Upper lobe of left lung (tissue), 4 donors: ENCODE data around the gene C11orf16.
"Not testable (repeated sequence)": the region's sequence is repeated elsewhere in the genome, so short reads cannot be mapped to it uniquely, and the experiment has no call there.

Experiments
- POLR2A ChIP-seq, 4 donors: fragments of 450-650 bp; IDR thresholded peaks; one replicate each; pipeline ENCODE4 v1.5.1; 2016 to 2017; ENCODE audit warnings: antibody characterized with exemption in 4 of 4, mild to moderate bottlenecking in 2 of 4
- POLR2AphosphoS5 ChIP-seq, 2 donors: sonication (generic); formaldehyde crosslinking; IDR thresholded peaks; one replicate each; pipeline ENCODE4 v1.5.1; 2017; ENCODE audit warnings: antibody characterized with exemption in 2 of 2
- TF ChIP-seq, protein P1 (sequence below), 6 experiments: fragments of 450-650 bp in 4 of 6; fragments of 200-600 bp in 2 of 6; sonication (generic) in 2 of 6; IDR thresholded peaks; one replicate each; pipeline ENCODE4 v1.5.1; 2016 to 2019; ENCODE audit warnings: antibody characterized with exemption in 6 of 6

- TF ChIP-seq, protein P1, sequence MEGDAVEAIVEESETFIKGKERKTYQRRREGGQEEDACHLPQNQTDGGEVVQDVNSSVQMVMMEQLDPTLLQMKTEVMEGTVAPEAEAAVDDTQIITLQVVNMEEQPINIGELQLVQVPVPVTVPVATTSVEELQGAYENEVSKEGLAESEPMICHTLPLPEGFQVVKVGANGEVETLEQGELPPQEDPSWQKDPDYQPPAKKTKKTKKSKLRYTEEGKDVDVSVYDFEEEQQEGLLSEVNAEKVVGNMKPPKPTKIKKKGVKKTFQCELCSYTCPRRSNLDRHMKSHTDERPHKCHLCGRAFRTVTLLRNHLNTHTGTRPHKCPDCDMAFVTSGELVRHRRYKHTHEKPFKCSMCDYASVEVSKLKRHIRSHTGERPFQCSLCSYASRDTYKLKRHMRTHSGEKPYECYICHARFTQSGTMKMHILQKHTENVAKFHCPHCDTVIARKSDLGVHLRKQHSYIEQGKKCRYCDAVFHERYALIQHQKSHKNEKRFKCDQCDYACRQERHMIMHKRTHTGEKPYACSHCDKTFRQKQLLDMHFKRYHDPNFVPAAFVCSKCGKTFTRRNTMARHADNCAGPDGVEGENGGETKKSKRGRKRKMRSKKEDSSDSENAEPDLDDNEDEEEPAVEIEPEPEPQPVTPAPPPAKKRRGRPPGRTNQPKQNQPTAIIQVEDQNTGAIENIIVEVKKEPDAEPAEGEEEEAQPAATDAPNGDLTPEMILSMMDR (IDR thresholded peaks at IDR 0.05) = not testable (repeated sequence)
- not testable (repeated sequence) for TF ChIP-seq POLR2AphosphoS5, POLR2A (IDR thresholded peaks at IDR 0.05)
Measured at GRCh38 chr11:8881585-8881984, 51.2 kb downstream of the C11orf16 start.
